WERI-Rb-1 (cell line): Measurements from ENCODE around the gene RAD21L1.

ENCODE experiments used
- DNase-seq: peaks from one replicate; pipeline ENCODE4 v3.0.0-alpha.2; 2020
- H3K27ac ChIP-seq: fragments of 250-450 bp; sonication (Bioruptor Pico); 2 replicates; pipeline ENCODE4 v1.5.1; 2020; ENCODE audit warnings: mild to moderate bottlenecking, moderate library complexity
- H3K27me3 ChIP-seq: fragments of 250-450 bp; sonication (Bioruptor Pico); 2 replicates; pipeline ENCODE4 v1.5.1; 2021; ENCODE audit warnings: mild to moderate bottlenecking, low read depth, moderate library complexity; ENCODE audit not compliant: insufficient read depth, severe bottlenecking
- H3K36me3 ChIP-seq: fragments of 250-450 bp; sonication (Bioruptor Pico); 2 replicates; pipeline ENCODE4 v1.5.1; 2020; ENCODE audit warnings: mild to moderate bottlenecking, moderate library complexity
- H3K4me3 ChIP-seq: 2 replicates; pipeline ENCODE4 v1.5.1; 2011; ENCODE audit warnings: low read depth, mild to moderate bottlenecking, control low read depth, low read length
- H3K9me3 ChIP-seq: fragments of 250-450 bp; sonication (Bioruptor Pico); 2 replicates; pipeline ENCODE4 v1.5.1; 2021; ENCODE audit warnings: mild to moderate bottlenecking, moderate library complexity; ENCODE audit not compliant: severe bottlenecking
- TF ChIP-seq, protein P1 (sequence below): IDR thresholded peaks from 2 replicates; pipeline ENCODE4 v1.5.1; 2011; ENCODE audit warnings: low read depth, mild to moderate bottlenecking, control low read depth, inconsistent platforms, low read length

RAD21L1 gene

GRCh38 chr20:1292620-1293019 lies 66.8 kb downstream of the RAD21L1 start:
- Histone ChIP-seq H3K4me3 (no peak overlapping the region), H3K9me3 (no peaks in the 10 kb centered on the region), H3K27ac (no peak overlapping the region), H3K36me3 (no peaks in the 10 kb centered on the region), H3K27me3 (no peaks in the 10 kb centered on the region)
- DNase-seq, result no peak
- TF ChIP-seq, protein P1, sequence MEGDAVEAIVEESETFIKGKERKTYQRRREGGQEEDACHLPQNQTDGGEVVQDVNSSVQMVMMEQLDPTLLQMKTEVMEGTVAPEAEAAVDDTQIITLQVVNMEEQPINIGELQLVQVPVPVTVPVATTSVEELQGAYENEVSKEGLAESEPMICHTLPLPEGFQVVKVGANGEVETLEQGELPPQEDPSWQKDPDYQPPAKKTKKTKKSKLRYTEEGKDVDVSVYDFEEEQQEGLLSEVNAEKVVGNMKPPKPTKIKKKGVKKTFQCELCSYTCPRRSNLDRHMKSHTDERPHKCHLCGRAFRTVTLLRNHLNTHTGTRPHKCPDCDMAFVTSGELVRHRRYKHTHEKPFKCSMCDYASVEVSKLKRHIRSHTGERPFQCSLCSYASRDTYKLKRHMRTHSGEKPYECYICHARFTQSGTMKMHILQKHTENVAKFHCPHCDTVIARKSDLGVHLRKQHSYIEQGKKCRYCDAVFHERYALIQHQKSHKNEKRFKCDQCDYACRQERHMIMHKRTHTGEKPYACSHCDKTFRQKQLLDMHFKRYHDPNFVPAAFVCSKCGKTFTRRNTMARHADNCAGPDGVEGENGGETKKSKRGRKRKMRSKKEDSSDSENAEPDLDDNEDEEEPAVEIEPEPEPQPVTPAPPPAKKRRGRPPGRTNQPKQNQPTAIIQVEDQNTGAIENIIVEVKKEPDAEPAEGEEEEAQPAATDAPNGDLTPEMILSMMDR, result no peak

GRCh38 chr20:1293641-1294379 lies 68.0 kb downstream of the RAD21L1 start:
- no peak overlapping the region for H3K4me3 ChIP-seq
- H3K9me3 ChIP-seq, result no peaks in the 10 kb centered on the region
- TF ChIP-seq, protein P1, result no peak
- DNase-seq, result no peak
- no peak overlapping the region for H3K27ac ChIP-seq
- no peaks in the 10 kb centered on the region for H3K36me3 ChIP-seq
- H3K27me3 ChIP-seq, result no peaks in the 10 kb centered on the region

- Histone ChIP-seq H3K4me3 (no peak overlapping the region), H3K27ac (no peak overlapping the region), H3K36me3 (no peaks in the 10 kb centered on the region), H3K9me3 (no peaks in the 10 kb centered on the region), H3K27me3 (no peaks in the 10 kb centered on the region)
- no peak for DNase-seq
- TF ChIP-seq, protein P1, result no peak
Measured at GRCh38 chr20:1294497-1294896, 68.7 kb downstream of the RAD21L1 start.

GRCh38 chr20:1295276-1295930 lies 69.6 kb downstream of the RAD21L1 start:
- Histone ChIP-seq H3K9me3 (no peaks in the 10 kb centered on the region), H3K36me3 (no peaks in the 10 kb centered on the region), H3K4me3 (no peak overlapping the region), H3K27me3 (no peaks in the 10 kb centered on the region), H3K27ac (no peak overlapping the region)
- DNase-seq, result no peak
- TF ChIP-seq, protein P1, result no peak

GRCh38 chr20:1296117-1296610 lies 70.3 kb downstream of the RAD21L1 start:
- TF ChIP-seq, protein P1, result no peak
- no peaks in the 10 kb centered on the region for H3K9me3 ChIP-seq
- no peak overlapping the region for H3K27ac ChIP-seq
- H3K36me3 ChIP-seq, result no peaks in the 10 kb centered on the region
- no peaks in the 10 kb centered on the region for H3K27me3 ChIP-seq
- DNase-seq, result no peak
- H3K4me3 ChIP-seq, result no peak overlapping the region
